ENCODE data around the gene LARP1. TPM values are rescaled to one million over a fixed set of nuclear protein-coding genes. Genes with fewer than 3 reads are reported as not detected.
"Not testable (repeated sequence)": the region's sequence is repeated elsewhere in the genome, so short reads cannot be mapped to it uniquely, and the experiment has no call there.

LARP1 gene
- total RNA-seq, 1 experiment from 2014 or later, result 63.9 TPM

GRCh38 chr5:154749491-154749890 lies 5.7 kb upstream of the LARP1 start:
- ChIA-PET POLR2A (ENCODE audit: unreplicated experiment) (no interaction called here), CTCF (no interaction called here)
- Histone ChIP-seq H3K4me1 (ENCODE audit: insufficient read depth, low read length) (peaks cover 8% of the 10 kb centered on the region), H3K27me3 (ENCODE audit: low read length) (no peaks in the 10 kb centered on the region), H3K4me2 (ENCODE audit: low read length) (no peak overlapping the region), H3K4me3 (ENCODE audit: low read length) (no peak overlapping the region), H3K9me2 (replicated peaks; ENCODE audit: low read length) (no peaks in the 10 kb centered on the region), H3K36me3 (ENCODE audit: low read depth, low read length) (no peaks in the 10 kb centered on the region), H3K9ac (ENCODE audit: low read length) (no peak overlapping the region), H3F3A (ENCODE audit: low read length, unreplicated experiment) (no peaks in the 10 kb centered on the region), H4K20me1 (ENCODE audit: low read length) (no peaks in the 10 kb centered on the region), H3K9me3 (ENCODE audit: low read length) (no peaks in the 10 kb centered on the region), H2AFZ (ENCODE audit: low read length) (no peak overlapping the region), H3K27ac (ENCODE audit: low read length) (no peak overlapping the region), H3K79me2 (ENCODE audit: low read length) (peaks cover 13% of the 10 kb centered on the region)
- no TSS peak for BruUV-seq (replicated peaks)
- DNase-seq (no peak), ATAC-seq (no peak)
- intact Hi-C loops (cut with micrococcal nuclease), result no loop called here
- TF ChIP-seq EZH2phosphoT487 (IDR thresholded peaks at IDR 0.05; ENCODE audit: borderline replicate concordance, low read length) (no peak), CTCF (conservative IDR thresholded peaks at IDR 0.05; ENCODE audit: low read depth, low read length) (no peak), EZH2 (IDR thresholded peaks at IDR 0.05; ENCODE audit: low read length, unreplicated experiment) (no peak)

- H3K9ac ChIP-seq (ENCODE audit: low read length); H3F3A ChIP-seq (ENCODE audit: low read length, unreplicated experiment); H2AFZ ChIP-seq (ENCODE audit: low read length); H3K36me3 ChIP-seq (ENCODE audit: low read depth, low read length); H3K27ac ChIP-seq (ENCODE audit: low read length); POLR2A ChIA-PET (ENCODE audit: unreplicated experiment); H4K20me1 ChIP-seq (ENCODE audit: low read length); H3K4me3 ChIP-seq (ENCODE audit: low read length); ATAC-seq; BruUV-seq (replicated peaks); H3K4me2 ChIP-seq (ENCODE audit: low read length); DNase-seq; H3K9me3 ChIP-seq (ENCODE audit: low read length); CTCF ChIA-PET; H3K27me3 ChIP-seq (ENCODE audit: low read length); H3K9me2 ChIP-seq (replicated peaks; ENCODE audit: low read length): not testable (repeated sequence)
- Histone ChIP-seq H3K4me1 (ENCODE audit: insufficient read depth, low read length) (peaks cover 11% of the 10 kb centered on the region), H3K79me2 (ENCODE audit: low read length) (peaks cover 19% of the 10 kb centered on the region)
- intact Hi-C loops (cut with micrococcal nuclease), result loop anchor here (10.0 kb wide), 2 partner anchors 96 to 194 kb away; partner anchors contain the start of gene MRPL22
These were observed 4.5 kb upstream of the LARP1 start for GRCh38 chr5:154750641-154751040.

DNA sequence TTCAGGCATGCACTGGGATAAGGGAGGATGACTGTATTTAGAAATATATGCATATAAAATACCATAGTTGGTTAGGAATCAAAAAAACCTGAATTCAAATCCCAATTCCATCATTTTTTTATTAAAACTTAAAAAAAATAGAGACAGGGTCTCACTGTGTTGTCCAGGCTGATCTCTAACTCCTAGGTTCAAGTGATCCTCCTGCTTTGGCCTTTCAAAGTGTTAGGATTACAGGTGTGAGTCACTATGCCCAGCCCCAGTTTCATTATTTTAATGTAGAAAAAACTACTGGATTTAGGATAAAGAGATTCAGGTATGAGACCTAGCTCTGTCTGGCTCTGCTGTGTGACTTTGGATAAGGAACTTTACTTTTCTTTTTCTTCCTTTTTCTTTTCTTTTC lies 3.3 kb upstream of the LARP1 start:
- Histone ChIP-seq H2AFZ (ENCODE audit: low read length) (no peak overlapping the region), H3K27me3 (ENCODE audit: low read length) (no peaks in the 10 kb centered on the region), H3K79me2 (ENCODE audit: low read length) (peaks cover 31% of the 10 kb centered on the region), H4K20me1 (ENCODE audit: low read length) (no peaks in the 10 kb centered on the region), H3K4me1 (ENCODE audit: insufficient read depth, low read length) (peaks cover 11% of the 10 kb centered on the region), H3K9me3 (ENCODE audit: low read length) (no peaks in the 10 kb centered on the region), H3K9me2 (replicated peaks; ENCODE audit: low read length) (no peaks in the 10 kb centered on the region), H3K4me2 (ENCODE audit: low read length) (no peak overlapping the region), H3K27ac (ENCODE audit: low read length) (no peak overlapping the region), H3K9ac (ENCODE audit: low read length) (no peak overlapping the region), H3K4me3 (ENCODE audit: low read length) (no peak overlapping the region), H3K36me3 (ENCODE audit: low read depth, low read length) (no peaks in the 10 kb centered on the region), H3F3A (ENCODE audit: low read length, unreplicated experiment) (no peaks in the 10 kb centered on the region)
- ChIA-PET POLR2A (ENCODE audit: unreplicated experiment) (no interaction called here), CTCF (no interaction called here)
- intact Hi-C loops (cut with micrococcal nuclease), result loop anchor here (10.0 kb wide), 2 partner anchors 97 to 193 kb away; partner anchors contain the start of gene MRPL22
- no peak for ATAC-seq
- DNase-seq, result no peak
- TF ChIP-seq EZH2 (IDR thresholded peaks at IDR 0.05; ENCODE audit: low read length, unreplicated experiment), result no peak
- no peak for TF ChIP-seq EZH2phosphoT487 (IDR thresholded peaks at IDR 0.05; ENCODE audit: borderline replicate concordance, low read length)
- no peak for TF ChIP-seq CTCF (conservative IDR thresholded peaks at IDR 0.05; ENCODE audit: low read depth, low read length)
- BruUV-seq (replicated peaks), result no TSS peak
